Mesendoderm (in vitro differentiated cells): ENCODE data around the gene MAP3K9.

Experiments used
- DNase-seq: peaks from one replicate; pipeline ENCODE4 v3.0.0; 2013
- H2AK5ac ChIP-seq: 2 replicates; pipeline ENCODE4 v1.6.1; 2013; ENCODE audit warnings: low read length, inconsistent platforms
- H2BK120ac ChIP-seq: 2 replicates; pipeline ENCODE4 v1.6.1; 2013; ENCODE audit warnings: low read depth, mild to moderate bottlenecking, low read length, moderate library complexity, mixed read lengths
- H2BK15ac ChIP-seq: replicated peaks from 2 replicates; pipeline ENCODE4 v1.6.1; 2013; ENCODE audit warnings: low read depth, mild to moderate bottlenecking, moderate library complexity
- H2BK5ac ChIP-seq: 2 replicates; pipeline ENCODE4 v1.6.1; 2013; ENCODE audit warnings: low read length, inconsistent platforms
- H3K18ac ChIP-seq: 2 replicates; pipeline ENCODE4 v1.6.1; 2013; ENCODE audit warnings: mild to moderate bottlenecking, low read length, mixed read lengths
- H3K23ac ChIP-seq: one replicate; pipeline ENCODE4 v1.6.1; 2013; ENCODE audit warnings: low read length
- H3K27ac ChIP-seq: 2 replicates; pipeline ENCODE4 v1.5.1; 2013; ENCODE audit warnings: low read depth, mild to moderate bottlenecking, inconsistent platforms, low read length, moderate library complexity
- H3K27me3 ChIP-seq: 2 replicates; pipeline ENCODE4 v1.6.1; 2013; ENCODE audit warnings: low read length, control low read depth, mild to moderate bottlenecking, inconsistent platforms; ENCODE audit not compliant: insufficient read depth, poor library complexity
- H3K36me3 ChIP-seq: 2 replicates; pipeline ENCODE4 v1.6.1; 2013; ENCODE audit warnings: low read length, inconsistent platforms; ENCODE audit not compliant: control insufficient read depth, insufficient read depth
- H3K4ac ChIP-seq: one replicate; pipeline ENCODE4 v1.6.1; 2013; ENCODE audit warnings: low read depth, mild to moderate bottlenecking, low read length, moderate library complexity
- H3K4me1 ChIP-seq: 2 replicates; pipeline ENCODE4 v1.6.1; 2013; ENCODE audit warnings: low read depth, low read length, inconsistent platforms; ENCODE audit not compliant: control insufficient read depth
- H3K4me2 ChIP-seq: 2 replicates; pipeline ENCODE4 v1.6.1; 2013; ENCODE audit warnings: low read length
- H3K4me3 ChIP-seq: 2 replicates; pipeline ENCODE4 v1.5.1; 2013; ENCODE audit warnings: mild to moderate bottlenecking, low read length
- H3K56ac ChIP-seq: one replicate; pipeline ENCODE4 v1.6.1; 2013; ENCODE audit warnings: low read length
- H3K79me1 ChIP-seq: 2 replicates; pipeline ENCODE4 v1.6.1; 2013; ENCODE audit warnings: low read length, inconsistent platforms
- H3K79me2 ChIP-seq: 2 replicates; pipeline ENCODE4 v1.6.1; 2013; ENCODE audit warnings: mild to moderate bottlenecking, low read length; ENCODE audit not compliant: control insufficient read depth, insufficient read depth
- H3K9ac ChIP-seq: 2 replicates; pipeline ENCODE4 v1.6.1; 2013; ENCODE audit warnings: low read length, inconsistent platforms
- H4K5ac ChIP-seq: one replicate; pipeline ENCODE4 v1.6.1; 2013; ENCODE audit warnings: low read length
- H4K8ac ChIP-seq: one replicate; pipeline ENCODE4 v1.6.1; 2013; ENCODE audit warnings: low read depth, mild to moderate bottlenecking, control low read depth, low read length, moderate library complexity
- WGBS: extraction: QIAGEN DNeasy Blood & Tissue Kit; methylation state at CpG from one replicate; pipeline ENCODE4 v1.1.7; 2013; ENCODE audit warnings: low lambda C conversion rate, missing lambda C conversion rate; ENCODE audit not compliant: insufficient coverage; ENCODE audit errors: extremely low coverage; 5-methylcytosine and 5-hydroxymethylcytosine counted together

MAP3K9 gene

GRCh38 chr14:70718383-70719118, 90.8 kb downstream of the MAP3K9 start:
- H3K4me1 ChIP-seq: peaks cover 10% of the 10 kb centered on the region
- no peak overlapping the region for H4K5ac ChIP-seq
- no peak overlapping the region for H3K27ac ChIP-seq
- H2BK120ac ChIP-seq: no peak overlapping the region
- no CpG with 5 or more reads among the region's 8 CpGs for WGBS
- no peak overlapping the region for H3K4me3 ChIP-seq
- H3K27me3 ChIP-seq: no peaks in the 10 kb centered on the region
- no peaks in the 10 kb centered on the region for H3K79me2 ChIP-seq
- no peaks in the 10 kb centered on the region for H3K79me1 ChIP-seq
- peak overlapping the region; percentile 67 for H3K56ac ChIP-seq
- no peak overlapping the region for H3K9ac ChIP-seq
- H2AK5ac ChIP-seq: peak overlapping the region; percentile 77
- no peak overlapping the region for H4K8ac ChIP-seq
- H3K18ac ChIP-seq: no peak overlapping the region
- peak overlapping the region; percentile 87 for H3K4ac ChIP-seq
- no peak overlapping the region for H3K23ac ChIP-seq
- H3K4me2 ChIP-seq: no peak overlapping the region
- H2BK5ac ChIP-seq: peak overlapping the region; percentile 72
- DNase-seq: no peak
- H3K36me3 ChIP-seq: no peaks in the 10 kb centered on the region
- H2BK15ac ChIP-seq: no peak overlapping the region

GRCh38 chr14:70716958-70717357, 92.4 kb downstream of the MAP3K9 start:
- H3K56ac ChIP-seq: no peak overlapping the region
- no peak overlapping the region for H2BK120ac ChIP-seq
- no CpG with 5 or more reads among the region's 1 CpG for WGBS
- H3K9ac ChIP-seq: no peak overlapping the region
- no peak overlapping the region for H3K27ac ChIP-seq
- H3K18ac ChIP-seq: no peak overlapping the region
- no peak overlapping the region for H4K8ac ChIP-seq
- no peak overlapping the region for H4K5ac ChIP-seq
- no peak overlapping the region for H2AK5ac ChIP-seq
- H2BK15ac ChIP-seq: no peak overlapping the region
- H3K4me2 ChIP-seq: no peak overlapping the region
- no peaks in the 10 kb centered on the region for H3K27me3 ChIP-seq
- H3K79me1 ChIP-seq: no peaks in the 10 kb centered on the region
- H2BK5ac ChIP-seq: no peak overlapping the region
- no peak overlapping the region for H3K23ac ChIP-seq
- no peak overlapping the region for H3K4me3 ChIP-seq
- no peaks in the 10 kb centered on the region for H3K79me2 ChIP-seq
- peaks cover 11% of the 10 kb centered on the region for H3K4me1 ChIP-seq
- H3K4ac ChIP-seq: no peak overlapping the region
- DNase-seq: peak; percentile 98
- no peaks in the 10 kb centered on the region for H3K36me3 ChIP-seq

GRCh38 chr14:70716483-70716882, 92.8 kb downstream of the MAP3K9 start:
- no peak overlapping the region for H3K4ac ChIP-seq
- peak overlapping the region; percentile 46 for H3K27ac ChIP-seq
- H2BK120ac ChIP-seq: no peak overlapping the region
- no peaks in the 10 kb centered on the region for H3K27me3 ChIP-seq
- no peak overlapping the region for H3K18ac ChIP-seq
- H2BK15ac ChIP-seq: no peak overlapping the region
- DNase-seq: no peak
- H3K4me2 ChIP-seq: no peak overlapping the region
- no peak overlapping the region for H4K5ac ChIP-seq
- H3K23ac ChIP-seq: no peak overlapping the region
- H3K4me1 ChIP-seq: peaks cover 11% of the 10 kb centered on the region
- H4K8ac ChIP-seq: no peak overlapping the region
- no peaks in the 10 kb centered on the region for H3K36me3 ChIP-seq
- H3K4me3 ChIP-seq: no peak overlapping the region
- no peaks in the 10 kb centered on the region for H3K79me1 ChIP-seq
- H2AK5ac ChIP-seq: no peak overlapping the region
- H3K79me2 ChIP-seq: no peaks in the 10 kb centered on the region
- no CpG with 5 or more reads among the region's 5 CpGs for WGBS
- no peak overlapping the region for H3K9ac ChIP-seq
- no peak overlapping the region for H3K56ac ChIP-seq
- H2BK5ac ChIP-seq: no peak overlapping the region

- WGBS: 100% methylated on average over 1 of the region's 8 CpGs
- no peak overlapping the region for H3K9ac ChIP-seq
Observed at GRCh38 chr14:70714055-70714550, 95.2 kb downstream of the MAP3K9 start.

GRCh38 chr14:70713511-70713916, 95.8 kb downstream of the MAP3K9 start:
- Histone ChIP-seq H3K79me2 (no peaks in the 10 kb centered on the region), H3K56ac (no peak overlapping the region), H3K4me3 (no peak overlapping the region), H2BK120ac (peak overlapping the region; percentile 29), H3K18ac (peak overlapping the region; percentile 78), H3K4ac (no peak overlapping the region), H3K9ac (no peak overlapping the region), H4K8ac (no peak overlapping the region), H3K4me2 (no peak overlapping the region), H2AK5ac (no peak overlapping the region), H2BK5ac (no peak overlapping the region), H3K4me1 (peaks cover 17% of the 10 kb centered on the region), H3K23ac (no peak overlapping the region), H4K5ac (no peak overlapping the region), H3K36me3 (no peaks in the 10 kb centered on the region), H3K79me1 (no peaks in the 10 kb centered on the region), H2BK15ac (no peak overlapping the region), H3K27ac (no peak overlapping the region), H3K27me3 (no peaks in the 10 kb centered on the region)
- no CpG with 5 or more reads among the region's 3 CpGs for WGBS
- peak; percentile 37 for DNase-seq

More at GRCh38 chr14:70714055-70714550, 95.2 kb downstream of the MAP3K9 start:
- no peak overlapping the region for H2BK5ac ChIP-seq
- no peak overlapping the region for H3K4me2 ChIP-seq
- H3K36me3 ChIP-seq: no peaks in the 10 kb centered on the region
- DNase-seq: peak; percentile 75
- H3K56ac ChIP-seq: no peak overlapping the region
- no peak overlapping the region for H2AK5ac ChIP-seq
- no peak overlapping the region for H3K23ac ChIP-seq
- no peak overlapping the region for H4K8ac ChIP-seq
- no peak overlapping the region for H3K4ac ChIP-seq
- H2BK15ac ChIP-seq: no peak overlapping the region
- no peak overlapping the region for H4K5ac ChIP-seq
- H3K4me3 ChIP-seq: no peak overlapping the region
- no peaks in the 10 kb centered on the region for H3K79me1 ChIP-seq
- H3K79me2 ChIP-seq: no peaks in the 10 kb centered on the region
- H3K27me3 ChIP-seq: no peaks in the 10 kb centered on the region
- no peak overlapping the region for H2BK120ac ChIP-seq
- H3K27ac ChIP-seq: no peak overlapping the region
- peaks cover 18% of the 10 kb centered on the region for H3K4me1 ChIP-seq
- H3K18ac ChIP-seq: no peak overlapping the region
